Epithelial cell of prostate (primary cell): Measurements from ENCODE around the gene SLC22A17.
A peak's percentile ranks its signal among the peaks of the same experiment; 100 is the strongest.

Experiments used
- DNase-seq: peaks from one replicate; pipeline ENCODE4 v3.0.0-alpha.2; 2011; ENCODE audit warnings: low read depth, low spot score
- H3K27ac ChIP-seq: fragments of 450-650 bp; 2 replicates; pipeline ENCODE4 v1.5.1; 2017; ENCODE audit warnings: mild to moderate bottlenecking

SLC22A17 gene

DNA sequence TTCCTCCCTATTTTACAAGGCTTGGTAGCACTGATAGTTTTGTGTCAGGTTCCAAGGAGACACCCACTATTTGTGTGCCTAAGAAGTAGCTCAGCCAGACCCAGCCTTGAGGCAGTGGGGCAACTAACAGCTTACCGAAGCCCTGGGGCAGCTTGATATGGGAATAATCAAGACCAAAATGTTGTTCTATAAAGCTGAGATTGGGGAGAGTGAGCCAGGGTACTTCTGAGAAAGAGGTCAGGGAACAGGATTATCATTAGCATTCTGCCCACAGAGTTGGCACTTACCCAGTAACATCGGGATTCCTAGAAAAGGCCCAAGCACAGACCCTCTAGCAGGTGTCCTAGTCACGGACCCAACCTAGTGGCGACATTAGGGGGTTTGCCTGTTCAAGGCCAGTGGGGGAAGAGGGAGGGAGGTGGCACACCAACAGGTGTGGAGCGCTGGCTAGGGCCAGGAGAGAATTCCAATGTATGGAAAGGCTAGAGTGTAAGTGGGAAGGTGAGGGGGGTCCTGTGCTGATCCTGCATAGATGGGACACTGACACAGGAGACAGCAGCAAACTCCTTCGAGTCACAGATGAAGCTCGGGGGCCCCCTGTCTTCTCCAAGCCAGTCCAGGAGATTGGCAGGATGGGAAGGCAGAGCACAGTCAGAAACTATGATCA lies 54.9 kb downstream of the SLC22A17 start:
- peak overlapping the region; percentile 85 for H3K27ac ChIP-seq
- no peak for DNase-seq

DNA sequence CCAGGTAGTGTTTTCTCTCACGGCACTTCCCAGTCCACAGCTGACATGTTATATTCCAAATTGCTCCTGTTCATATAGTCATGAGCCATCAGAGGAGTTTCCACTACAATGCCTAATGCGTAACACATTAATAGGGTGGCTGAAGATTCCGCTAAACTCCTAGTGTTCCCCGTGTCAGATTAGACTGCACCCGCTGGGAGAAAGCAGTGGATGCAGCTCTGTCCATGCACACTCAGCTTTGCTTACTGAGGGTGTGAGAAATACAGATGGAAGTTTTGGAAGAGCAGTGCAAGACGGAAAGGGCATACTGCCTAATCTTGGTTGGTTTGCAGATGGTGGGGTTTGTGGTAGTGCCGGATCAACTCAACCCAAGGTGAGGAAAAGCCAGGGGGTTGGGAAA lies 55.6 kb downstream of the SLC22A17 start:
- no peak for DNase-seq
- H3K27ac ChIP-seq: no peak overlapping the region
